Stimulated activated effector memory CD8-positive, alpha-beta T cell treated with anti-CD3 and anti-CD28 coated beads, Interleukin-12 subunit alpha, Interleukin-12 subunit beta, amount 100 ng/mL, for 72 hours (primary cell): ENCODE data around the gene CD52.

ENCODE experiments used
- ATAC-seq: fragments of 150-1000 bp; cut with Tn5 transposase; 2 replicates; pipeline ENCODE4 v1.10.0; 2021
- DNase-seq, 2 donors: peaks; one replicate each; pipeline ENCODE4 v3.0.0; 2021 to 2022; ENCODE audit warnings: low spot score in 2 of 2
- H3K27ac Mint-ChIP-seq: one replicate; pipeline ENCODE4 v1.8.0; 2022; ENCODE audit warnings: mild to moderate bottlenecking, mixed read lengths
- H3K36me3 Mint-ChIP-seq: one replicate; pipeline ENCODE4 v1.8.0; 2022; ENCODE audit warnings: mild to moderate bottlenecking, mixed read lengths
- H3K4me1 Mint-ChIP-seq: one replicate; pipeline ENCODE4 v1.8.0; 2022; ENCODE audit warnings: mixed read lengths
- H3K4me3 Mint-ChIP-seq: one replicate; pipeline ENCODE4 v1.8.0; 2022; ENCODE audit warnings: mild to moderate bottlenecking, mixed read lengths
- H3K9me3 Mint-ChIP-seq: one replicate; pipeline ENCODE4 v1.8.0; 2022; ENCODE audit warnings: mixed read lengths

CD52 gene

GRCh38 chr1:26317612-26318337 lies at the start of gene CD52:
TSS of gene CD52 (plus strand) at chr1:26317958. CDS start at chr1:26318018, 60 bp downstream.
- ATAC-seq (peak; percentile 76), DNase-seq (peak in 1 of 2 donors; percentile 75)
- Mint-ChIP-seq H3K4me3 (peak within 1 kb of the TSS; percentile 98), H3K4me1 (peaks cover 82% of the 10 kb centered on the region), H3K27ac (peak within 1 kb of the TSS; percentile 73), H3K9me3 (no peaks in the 10 kb centered on the region), H3K36me3 (peaks cover 54% of the 10 kb centered on the region)

GRCh38 chr1:26268290-26269197 lies 49.2 kb upstream of the CD52 start:
- Mint-ChIP-seq H3K4me1 (no peaks in the 10 kb centered on the region), H3K27ac (no peak overlapping the region), H3K36me3 (peaks cover 88% of the 10 kb centered on the region), H3K4me3 (no peak overlapping the region), H3K9me3 (peaks cover 6% of the 10 kb centered on the region)
- no peak for ATAC-seq
- no peak for DNase-seq

- Mint-ChIP-seq H3K36me3 (peaks cover 84% of the 10 kb centered on the region), H3K9me3 (peaks cover 6% of the 10 kb centered on the region), H3K27ac (no peak overlapping the region), H3K4me1 (peaks cover 1% of the 10 kb centered on the region), H3K4me3 (no peak overlapping the region)
- ATAC-seq (no peak), DNase-seq (no peak)
These were observed 48.6 kb upstream of the CD52 start for GRCh38 chr1:26269198-26269550.

GRCh38 chr1:26274801-26275425 lies 42.8 kb upstream of the CD52 start:
- DNase-seq (no peak), ATAC-seq (no peak)
- Mint-ChIP-seq H3K27ac (peak overlapping the region; percentile 87), H3K4me1 (peaks cover 55% of the 10 kb centered on the region), H3K36me3 (peaks cover 84% of the 10 kb centered on the region), H3K4me3 (peak overlapping the region; percentile 95), H3K9me3 (no peaks in the 10 kb centered on the region)

- Mint-ChIP-seq H3K36me3 (peaks cover 81% of the 10 kb centered on the region), H3K4me1 (peaks cover 59% of the 10 kb centered on the region), H3K27ac (peak overlapping the region; percentile 87), H3K4me3 (peak overlapping the region; percentile 95), H3K9me3 (no peaks in the 10 kb centered on the region)
- peak; percentile 65 to 91 for DNase-seq
- peak; percentile 78 for ATAC-seq
These were observed 42.0 kb upstream of the CD52 start for GRCh38 chr1:26275580-26276431.

- Mint-ChIP-seq H3K4me3 (peak overlapping the region; percentile 95), H3K9me3 (no peaks in the 10 kb centered on the region), H3K4me1 (peaks cover 65% of the 10 kb centered on the region), H3K36me3 (peaks cover 83% of the 10 kb centered on the region), H3K27ac (peak overlapping the region; percentile 87)
- DNase-seq, result no peak
- ATAC-seq, result no peak
These were observed 41.3 kb upstream of the CD52 start for GRCh38 chr1:26276432-26276838.

GRCh38 chr1:26277261-26277661 lies 40.5 kb upstream of the CD52 start:
- no peak for DNase-seq
- peaks cover 73% of the 10 kb centered on the region for H3K4me1 Mint-ChIP-seq
- H3K4me3 Mint-ChIP-seq, result peak overlapping the region; percentile 95
- peaks cover 84% of the 10 kb centered on the region for H3K36me3 Mint-ChIP-seq
- H3K9me3 Mint-ChIP-seq, result no peaks in the 10 kb centered on the region
- no peak for ATAC-seq
- H3K27ac Mint-ChIP-seq, result peak overlapping the region; percentile 87

- DNase-seq (no peak), ATAC-seq (no peak)
- peaks cover 84% of the 10 kb centered on the region for H3K36me3 Mint-ChIP-seq
- H3K9me3 Mint-ChIP-seq, result no peaks in the 10 kb centered on the region
- peaks cover 78% of the 10 kb centered on the region for H3K4me1 Mint-ChIP-seq
- peak overlapping the region; percentile 87 for H3K27ac Mint-ChIP-seq
- H3K4me3 Mint-ChIP-seq, result peak overlapping the region; percentile 95
These were observed 40.0 kb upstream of the CD52 start for GRCh38 chr1:26277719-26278118.

GRCh38 chr1:26278303-26278702 lies 39.5 kb upstream of the CD52 start:
- ATAC-seq (no peak), DNase-seq (no peak)
- Mint-ChIP-seq H3K27ac (peak overlapping the region; percentile 87), H3K4me1 (peaks cover 83% of the 10 kb centered on the region), H3K36me3 (peaks cover 84% of the 10 kb centered on the region), H3K9me3 (no peaks in the 10 kb centered on the region), H3K4me3 (peak overlapping the region; percentile 95)

GRCh38 chr1:26278724-26279455 lies 38.9 kb upstream of the CD52 start:
- Mint-ChIP-seq H3K9me3 (no peaks in the 10 kb centered on the region), H3K27ac (peak overlapping the region; percentile 87), H3K36me3 (peaks cover 89% of the 10 kb centered on the region), H3K4me1 (peaks cover 89% of the 10 kb centered on the region), H3K4me3 (peak overlapping the region; percentile 95)
- ATAC-seq (peak; percentile 2), DNase-seq (peak in 1 of 2 donors; percentile 68)

GRCh38 chr1:26279456-26280332 lies 38.1 kb upstream of the CD52 start, which contains the start of gene SH3BGRL3:
TSS of gene SH3BGRL3 (plus strand) at chr1:26280086. CDS start at chr1:26280156, 70 bp downstream.
- DNase-seq, result peak; percentile 74 to 88
- peak; percentile 66 for ATAC-seq
- H3K4me3 Mint-ChIP-seq, result peak within 1 kb of the TSS; percentile 95
- no peaks in the 10 kb centered on the region for H3K9me3 Mint-ChIP-seq
- peaks cover 90% of the 10 kb centered on the region for H3K36me3 Mint-ChIP-seq
- H3K27ac Mint-ChIP-seq, result peak within 1 kb of the TSS; percentile 87
- peaks cover 91% of the 10 kb centered on the region for H3K4me1 Mint-ChIP-seq

- H3K36me3 Mint-ChIP-seq, result peaks cover 89% of the 10 kb centered on the region
- peaks cover 91% of the 10 kb centered on the region for H3K4me1 Mint-ChIP-seq
- peak overlapping the region; percentile 95 for H3K4me3 Mint-ChIP-seq
- peak overlapping the region; percentile 87 for H3K27ac Mint-ChIP-seq
- DNase-seq, result no peak
- H3K9me3 Mint-ChIP-seq, result no peaks in the 10 kb centered on the region
- no peak for ATAC-seq
These were observed 37.3 kb upstream of the CD52 start for GRCh38 chr1:26280333-26281042.
